Measurements from ENCODE around the gene SLC43A2. TPM values are rescaled to one million over a fixed set of nuclear protein-coding genes. Genes with fewer than 3 reads are reported as not detected.

The SLC43A2 gene
- total and polyA plus RNA-seq, 2 of the 13 experiments (the other 11 are each of a cell fraction or from before 2014, with no cell fraction given), result 7.3 to 20.0 TPM

DNA sequence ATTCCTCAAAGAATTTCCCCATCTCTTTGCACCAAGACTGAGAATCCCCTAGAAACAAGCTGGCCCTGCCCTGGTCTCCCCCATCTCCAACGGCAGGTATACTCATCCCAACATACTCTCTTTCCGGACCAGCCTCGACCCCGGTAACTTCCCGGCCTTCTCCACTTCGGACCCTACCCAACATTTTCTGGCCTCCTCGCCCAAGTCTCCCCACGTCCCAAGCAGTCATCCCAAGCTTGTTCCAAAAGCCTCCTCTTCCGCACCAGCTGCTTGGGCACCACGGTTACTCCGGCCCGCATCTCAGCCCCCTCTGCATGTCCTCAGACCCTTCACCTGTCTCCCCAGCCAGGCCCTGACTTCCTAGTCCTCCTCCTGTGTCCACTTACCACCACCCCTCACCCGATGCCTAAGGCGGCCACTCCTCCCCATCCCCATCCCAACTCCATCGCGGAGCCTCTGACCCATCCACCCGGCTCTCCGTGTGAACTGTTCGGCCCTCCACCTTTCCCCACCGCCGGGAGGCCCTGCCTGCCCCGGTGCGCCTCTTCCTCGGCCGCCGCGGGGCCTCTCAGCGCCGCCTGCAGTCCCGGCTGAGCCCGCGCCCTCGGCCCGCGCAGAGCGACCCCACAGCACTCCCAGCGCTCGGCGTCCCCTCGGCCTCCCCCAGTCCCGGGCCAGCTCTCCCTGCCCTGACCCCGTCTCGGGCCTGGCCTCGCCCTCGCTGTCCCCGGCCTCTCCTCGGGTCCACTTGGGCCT is 67.0 kb downstream of the SLC43A2 start (continued):
- TF ChIP-seq, protein P1, sequence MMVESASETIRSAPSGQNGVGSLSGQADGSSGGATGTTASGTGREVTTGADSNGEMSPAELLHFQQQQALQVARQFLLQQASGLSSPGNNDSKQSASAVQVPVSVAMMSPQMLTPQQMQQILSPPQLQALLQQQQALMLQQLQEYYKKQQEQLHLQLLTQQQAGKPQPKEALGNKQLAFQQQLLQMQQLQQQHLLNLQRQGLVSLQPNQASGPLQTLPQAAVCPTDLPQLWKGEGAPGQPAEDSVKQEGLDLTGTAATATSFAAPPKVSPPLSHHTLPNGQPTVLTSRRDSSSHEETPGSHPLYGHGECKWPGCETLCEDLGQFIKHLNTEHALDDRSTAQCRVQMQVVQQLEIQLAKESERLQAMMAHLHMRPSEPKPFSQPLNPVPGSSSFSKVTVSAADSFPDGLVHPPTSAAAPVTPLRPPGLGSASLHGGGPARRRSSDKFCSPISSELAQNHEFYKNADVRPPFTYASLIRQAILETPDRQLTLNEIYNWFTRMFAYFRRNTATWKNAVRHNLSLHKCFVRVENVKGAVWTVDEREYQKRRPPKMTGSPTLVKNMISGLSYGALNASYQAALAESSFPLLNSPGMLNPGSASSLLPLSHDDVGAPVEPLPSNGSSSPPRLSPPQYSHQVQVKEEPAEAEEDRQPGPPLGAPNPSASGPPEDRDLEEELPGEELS (CRISPR knock-in tag; IDR thresholded peaks at IDR 0.05), result no peak
- TF ChIP-seq, protein P2, sequence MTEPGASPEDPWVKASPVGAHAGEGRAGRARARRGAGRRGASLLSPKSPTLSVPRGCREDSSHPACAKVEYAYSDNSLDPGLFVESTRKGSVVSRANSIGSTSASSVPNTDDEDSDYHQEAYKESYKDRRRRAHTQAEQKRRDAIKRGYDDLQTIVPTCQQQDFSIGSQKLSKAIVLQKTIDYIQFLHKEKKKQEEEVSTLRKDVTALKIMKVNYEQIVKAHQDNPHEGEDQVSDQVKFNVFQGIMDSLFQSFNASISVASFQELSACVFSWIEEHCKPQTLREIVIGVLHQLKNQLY (CRISPR knock-in tag; IDR thresholded peaks at IDR 0.05), result no peak
- TF ChIP-seq TAF1 (CRISPR knock-in tag; IDR thresholded peaks at IDR 0.05) (0 out of 2 replicates have a peak, but pooled peaks have one; percentile 18), ZNF710 (CRISPR knock-in tag; IDR thresholded peaks at IDR 0.05; ENCODE audit: borderline replicate concordance) (0 out of 2 replicates have a peak, but pooled peaks have one; percentile 30), UBTF (CRISPR knock-in tag; IDR thresholded peaks at IDR 0.05) (peak; percentile 96), KDM2A (CRISPR knock-in tag; IDR thresholded peaks at IDR 0.05; ENCODE audit: borderline replicate concordance, low read depth) (no peak), GABPB1 (CRISPR knock-in tag; IDR thresholded peaks at IDR 0.05) (peak; percentile 49; the same call in 1 of the 2 replicates), JARID2 (CRISPR knock-in tag; IDR thresholded peaks at IDR 0.05; ENCODE audit: insufficient replicate concordance) (no peak), THAP11 (CRISPR knock-in tag; IDR thresholded peaks at IDR 0.05) (no peak), SAFB2 (CRISPR knock-in tag; IDR thresholded peaks at IDR 0.05; ENCODE audit: borderline replicate concordance, low read depth) (no peak), SMC3 (IDR thresholded peaks at IDR 0.05; ENCODE audit: low read length) (no peak), ZNF784 (CRISPR knock-in tag; IDR thresholded peaks at IDR 0.05; ENCODE audit: borderline replicate concordance) (no peak), ZFP1 (CRISPR knock-in tag; IDR thresholded peaks at IDR 0.05) (no peak), ZNF75D (CRISPR knock-in tag; IDR thresholded peaks at IDR 0.05; ENCODE audit: borderline replicate concordance) (no peak), ZNF816 (CRISPR knock-in tag; IDR thresholded peaks at IDR 0.05; ENCODE audit: borderline replicate concordance) (no peak), CC2D1A (CRISPR knock-in tag; IDR thresholded peaks at IDR 0.05) (no peak), ASH2L (IDR thresholded peaks at IDR 0.05; ENCODE audit: insufficient read length, low read depth, low read length) (peak; percentile 41), ZNF138 (CRISPR knock-in tag; IDR thresholded peaks at IDR 0.05; ENCODE audit: low read depth) (no peak), BORCS8-MEF2B (CRISPR knock-in tag; IDR thresholded peaks at IDR 0.05) (no peak), TARDBP (CRISPR knock-in tag; IDR thresholded peaks at IDR 0.05) (no peak), NFYC (CRISPR knock-in tag; IDR thresholded peaks at IDR 0.05) (no peak)

Data from HepG2 (cell line).